DMS 273 (cell line): ENCODE results near the gene ZCWPW1.
"Not testable (repeated sequence)": the region's sequence is repeated elsewhere in the genome, so short reads cannot be mapped to it uniquely, and the experiment has no call there.

Source experiments
- DNase-seq: peaks from one replicate; lab custom pipeline; 2025; ENCODE audit not compliant: unreplicated experiment; lab: John Stamatoyannopoulos, UW

Gene ZCWPW1

DNA sequence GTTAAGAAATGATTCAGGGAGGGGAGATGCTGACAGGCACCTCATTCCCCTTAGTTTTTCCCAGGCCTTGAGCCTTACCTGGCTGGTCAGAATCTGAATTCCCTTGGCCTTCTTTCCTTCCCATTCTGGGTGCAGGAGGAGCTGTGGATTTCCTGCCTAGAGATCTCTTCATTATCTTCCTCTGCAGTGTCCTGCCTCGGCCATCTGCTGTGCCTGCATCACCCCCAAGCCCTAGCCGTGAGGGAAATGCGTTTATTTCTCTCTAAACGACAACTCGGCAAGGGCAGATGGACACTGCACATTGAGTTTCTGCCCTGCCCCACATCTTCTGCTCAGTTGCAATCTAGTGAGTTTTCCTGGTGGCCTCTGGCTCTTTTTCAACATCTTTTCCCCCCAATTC, 26.7 kb downstream of the ZCWPW1 start:
- DNase-seq: peak; percentile 37

DNA sequence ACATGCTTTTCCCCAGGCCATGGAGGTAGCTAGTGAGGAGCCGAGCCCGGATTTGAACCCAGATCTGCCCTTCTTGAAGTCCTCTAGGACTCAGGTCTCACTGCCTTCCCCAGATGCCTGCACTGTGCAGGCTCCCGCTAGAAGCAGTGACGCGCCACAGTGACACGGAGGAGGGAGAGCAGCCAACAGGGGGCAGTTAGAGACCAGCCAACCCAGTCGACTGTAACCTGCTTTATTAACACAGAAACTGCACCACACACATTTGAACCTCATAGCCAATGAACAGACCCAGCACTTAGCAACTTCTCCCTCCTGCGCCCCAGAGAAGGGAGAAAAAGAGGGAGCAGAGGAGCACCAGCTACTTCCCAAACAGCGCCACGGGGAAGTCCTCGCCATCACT, 27.8 kb downstream of the ZCWPW1 start:
- DNase-seq: peak; percentile 40

DNA sequence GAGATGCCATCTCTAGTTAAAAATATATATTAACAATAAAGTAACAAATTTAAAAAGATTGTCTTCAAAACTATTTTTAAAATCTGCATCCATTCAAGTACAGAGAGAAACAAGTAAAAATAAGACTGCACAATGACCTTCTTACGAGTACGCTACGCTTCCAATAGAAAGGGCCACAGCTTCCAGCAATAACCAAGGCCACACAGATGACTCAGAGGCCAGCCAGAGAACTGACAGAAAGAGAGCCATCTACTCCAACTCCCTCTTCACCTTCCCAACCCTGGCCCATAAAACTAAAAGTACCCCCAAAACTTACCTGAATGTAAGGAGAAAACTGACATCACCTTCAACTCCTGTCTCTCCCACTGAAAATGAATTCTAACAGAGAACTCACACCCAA, 28.5 kb downstream of the ZCWPW1 start:
- DNase-seq: no peak

DNA sequence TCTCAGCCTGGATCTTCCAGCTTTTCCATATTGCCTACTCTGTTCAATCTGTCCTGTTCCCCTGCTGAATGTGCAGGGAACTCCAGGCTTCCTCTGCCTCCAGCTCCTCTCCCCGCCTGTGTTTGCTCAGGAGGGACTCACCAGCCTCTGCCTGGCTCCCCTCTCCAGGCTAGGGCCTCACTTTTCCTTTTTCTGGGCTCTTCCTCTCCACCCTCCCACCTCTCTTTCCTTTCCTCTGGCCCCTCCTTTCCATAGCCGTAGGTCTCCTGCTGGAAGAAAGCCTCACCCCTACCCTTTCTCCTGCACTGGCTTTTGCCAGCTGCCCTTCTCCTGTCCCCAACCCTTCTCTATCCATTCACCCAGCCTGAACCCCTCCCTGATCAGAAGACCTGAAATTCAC, 30.3 kb downstream of the ZCWPW1 start:
- no peak for DNase-seq

DNA sequence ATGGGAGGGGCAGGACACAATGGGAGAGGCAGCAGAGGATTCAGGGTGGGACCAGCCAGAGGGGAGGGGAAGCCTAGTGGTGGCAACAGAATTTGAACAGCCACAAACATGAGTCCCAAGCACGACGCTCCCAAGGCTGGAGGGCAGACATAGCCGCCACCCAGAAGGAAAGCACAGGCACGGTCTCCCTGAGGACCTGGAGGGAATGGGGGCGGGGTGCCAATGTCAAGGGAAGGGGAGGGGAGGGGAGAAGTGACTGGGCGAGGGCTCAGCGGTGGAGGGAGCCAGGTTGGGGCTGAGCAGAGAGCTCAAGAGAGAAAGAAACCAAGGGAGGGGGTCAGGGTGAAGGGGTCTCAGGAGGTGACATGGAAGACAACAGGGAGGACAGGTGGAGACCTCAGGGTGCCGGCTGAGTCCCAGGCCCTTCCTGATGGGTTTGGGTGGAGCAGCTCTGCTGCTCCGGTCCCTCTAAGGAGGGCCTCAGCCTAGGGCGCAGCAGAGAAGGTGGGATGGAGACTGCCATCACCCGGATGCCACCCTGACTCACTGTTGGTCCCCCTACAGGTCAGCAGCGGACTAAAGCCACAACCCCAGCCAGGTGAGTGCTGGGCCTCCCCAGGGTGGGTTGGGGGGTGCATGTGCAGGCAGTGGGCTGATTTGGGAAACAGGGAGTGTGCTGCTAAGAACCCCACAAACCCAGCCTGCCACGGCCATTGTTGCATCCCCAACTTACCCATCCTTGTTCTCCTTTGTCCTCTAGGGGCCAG, 31.0 kb downstream of the ZCWPW1 start:
- no peak for DNase-seq

DNA sequence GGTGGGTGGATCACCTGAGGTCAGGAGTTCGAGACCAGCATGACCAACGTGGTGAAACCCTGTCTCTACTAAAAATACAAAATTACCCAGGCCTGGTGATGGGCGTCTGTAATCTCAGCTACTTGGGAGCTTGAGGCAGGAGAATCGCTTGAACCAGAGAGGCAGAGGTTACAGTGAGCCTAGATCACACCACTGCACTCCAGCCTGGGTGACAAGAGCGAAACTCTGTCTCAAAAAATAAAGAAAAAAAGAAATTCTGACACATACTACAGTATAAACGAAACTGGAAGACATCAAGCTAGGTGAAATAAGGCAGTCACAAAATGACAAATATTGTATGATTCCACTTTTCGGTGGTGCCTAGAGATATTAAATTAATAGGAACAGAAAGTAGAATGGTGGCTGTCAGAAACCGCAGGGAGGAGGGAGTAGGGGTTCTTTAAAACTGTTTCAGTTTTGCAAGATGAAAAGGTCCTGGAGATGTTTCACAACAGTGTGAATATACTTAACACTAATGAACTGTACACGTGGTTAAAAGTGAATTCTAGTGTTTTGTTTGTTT, 32.0 kb downstream of the ZCWPW1 start:
- no peak for DNase-seq

DNA sequence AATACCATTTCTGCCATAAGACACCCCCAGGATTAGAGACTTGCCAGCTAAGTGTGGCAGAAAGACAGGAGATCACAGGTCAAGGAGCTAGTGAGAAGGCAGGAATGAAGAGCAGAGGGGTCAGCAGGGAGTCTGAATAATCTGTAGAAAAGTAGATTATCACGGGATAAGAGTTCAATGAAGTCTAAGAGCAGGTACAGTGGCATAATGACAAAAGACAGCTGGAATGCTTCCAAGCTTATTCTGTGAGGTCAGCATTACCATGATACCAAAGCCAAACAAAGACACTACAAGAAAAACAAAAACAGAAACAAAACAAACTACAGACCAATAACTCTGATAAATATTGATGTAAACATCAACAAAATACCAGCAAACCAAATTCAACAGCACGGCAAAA, 34.4 kb downstream of the ZCWPW1 start:
- DNase-seq: no peak

DNA sequence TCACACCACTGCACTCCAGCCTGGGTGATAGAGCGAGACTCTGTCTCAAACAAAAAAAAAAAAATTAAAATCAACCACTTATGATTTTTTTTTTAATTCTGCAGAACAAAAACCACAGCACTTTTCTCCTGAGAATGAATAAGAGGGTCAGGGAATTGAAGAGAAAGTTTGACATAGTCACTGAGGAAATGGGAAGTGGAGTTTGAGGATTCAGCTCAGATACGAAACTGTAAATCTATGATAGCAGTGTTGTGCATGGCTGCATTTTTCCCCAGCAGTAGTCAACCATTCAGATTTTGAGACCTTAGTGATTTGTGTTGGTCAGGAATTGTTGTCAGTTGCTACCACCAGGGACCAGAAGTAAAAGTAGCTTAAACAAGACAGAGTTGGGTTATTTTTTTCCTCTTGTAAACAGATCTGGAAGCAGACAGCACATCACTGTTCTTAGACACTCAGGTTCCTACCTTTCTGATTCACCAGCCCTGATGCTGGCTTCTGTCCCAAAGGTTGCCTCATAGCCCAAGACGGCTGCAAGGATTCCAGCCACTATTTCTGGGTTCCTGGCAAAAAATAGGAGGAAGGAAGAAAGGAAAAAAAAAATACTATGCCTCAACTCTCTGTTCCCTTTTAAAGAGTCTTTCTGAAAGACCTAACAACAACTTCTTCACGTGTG, 35.1 kb downstream of the ZCWPW1 start:
- DNase-seq: no peak

DNA sequence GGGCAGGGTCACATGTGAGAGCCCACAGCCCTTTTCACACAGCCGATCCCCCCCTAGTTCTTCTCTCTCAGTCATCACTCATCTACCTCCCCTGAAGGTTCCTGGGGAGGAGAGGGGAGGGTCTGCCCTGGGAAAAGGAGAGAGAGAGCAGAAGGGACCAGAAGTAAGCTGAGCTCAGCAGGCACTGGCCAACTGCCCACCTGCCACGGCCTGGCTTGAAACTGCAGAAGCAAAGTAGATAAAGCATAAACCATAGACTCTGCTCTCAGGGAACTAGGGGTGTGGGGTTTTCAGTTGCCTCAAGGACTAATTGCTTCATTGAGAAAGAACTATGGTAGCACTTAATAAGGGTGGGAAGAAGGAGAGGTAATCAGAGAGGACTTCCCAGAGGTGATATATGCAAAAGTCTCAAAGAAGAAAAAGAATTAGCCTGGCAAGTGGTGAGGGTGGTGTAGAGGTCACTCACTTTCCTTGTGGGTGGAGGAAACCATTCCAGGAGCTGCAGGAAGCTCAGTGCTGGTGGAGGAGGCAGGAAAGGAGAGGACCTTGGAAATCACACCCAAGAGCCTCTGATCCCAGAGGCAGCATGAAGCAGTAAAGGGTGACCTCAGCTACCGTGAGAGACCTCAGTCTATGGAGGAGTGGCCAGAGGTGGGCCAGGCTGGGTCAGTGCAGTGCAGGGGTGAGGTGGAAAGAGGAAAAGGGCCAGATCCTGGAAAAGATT, 38.1 kb downstream of the ZCWPW1 start:
- no peak for DNase-seq

DNA sequence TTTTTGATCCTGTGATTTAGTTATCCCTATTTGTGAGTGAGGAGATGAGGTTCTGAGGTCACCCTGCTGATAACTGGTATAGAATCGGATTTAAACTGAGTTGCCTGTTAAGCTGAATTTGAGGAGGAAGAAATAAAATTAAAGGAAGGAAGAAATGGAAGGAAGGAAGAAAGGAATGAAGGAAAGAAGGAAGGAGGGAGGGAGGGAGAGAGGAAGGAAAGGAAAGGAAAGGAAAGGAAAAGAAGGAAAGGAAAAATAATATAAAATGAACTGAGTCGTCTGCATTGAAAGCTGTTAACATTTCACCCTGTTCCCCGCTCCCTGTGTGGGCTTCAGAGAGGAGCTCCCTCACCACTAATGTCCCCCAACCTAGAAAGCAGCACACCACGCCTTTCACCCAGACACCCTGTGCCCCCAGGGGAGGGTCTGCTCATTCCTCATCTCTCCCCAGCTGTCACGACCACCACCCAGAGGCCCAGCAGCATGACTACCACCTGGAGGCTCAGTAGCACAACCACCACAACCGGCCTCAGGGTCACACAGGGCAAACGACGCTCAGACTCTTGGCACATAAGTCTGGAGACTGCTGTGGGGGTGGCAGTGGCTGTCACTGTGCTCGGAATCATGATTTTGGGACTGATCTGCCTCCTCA, 38.9 kb downstream of the ZCWPW1 start:
- DNase-seq: no peak

DNA sequence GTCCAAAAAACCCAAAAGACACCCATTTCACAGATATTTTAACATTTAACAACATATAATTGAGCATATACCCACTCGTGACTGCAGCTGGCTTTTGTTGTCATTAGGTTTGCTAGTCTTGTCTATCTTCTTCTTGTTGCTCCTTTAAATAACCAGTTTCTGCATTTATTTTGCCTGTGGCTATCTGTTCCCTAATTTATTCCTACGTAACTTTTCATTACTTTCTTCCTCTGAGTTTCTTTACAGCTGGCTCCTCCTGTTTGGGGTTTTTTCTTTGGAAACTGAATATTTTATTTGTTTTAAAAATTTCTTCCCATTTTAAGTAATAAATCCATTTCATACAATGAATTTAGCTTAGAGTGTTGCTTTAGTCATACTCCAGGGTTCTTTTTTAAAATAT, 40.8 kb downstream of the ZCWPW1 start:
- no peak for DNase-seq

DNA sequence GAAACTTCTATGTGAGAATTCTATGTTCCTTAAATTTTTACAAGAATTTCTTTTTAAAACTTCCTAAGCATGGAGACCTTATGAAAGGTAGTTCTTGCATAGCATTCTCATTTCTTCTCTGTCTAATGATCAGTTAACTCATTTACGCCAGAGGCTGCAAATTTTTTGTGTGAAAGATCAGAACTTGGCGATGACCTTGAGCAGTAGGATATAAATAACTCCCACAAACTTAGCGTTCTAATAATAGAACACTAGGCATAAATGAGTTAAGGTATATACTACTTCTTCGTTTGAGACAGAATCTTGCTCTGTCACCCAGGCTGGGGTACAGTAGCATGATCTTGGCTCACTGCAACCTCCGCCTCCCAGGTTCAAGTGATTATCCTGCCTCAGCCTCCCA, 41.6 kb downstream of the ZCWPW1 start:
- no peak for DNase-seq

DNA sequence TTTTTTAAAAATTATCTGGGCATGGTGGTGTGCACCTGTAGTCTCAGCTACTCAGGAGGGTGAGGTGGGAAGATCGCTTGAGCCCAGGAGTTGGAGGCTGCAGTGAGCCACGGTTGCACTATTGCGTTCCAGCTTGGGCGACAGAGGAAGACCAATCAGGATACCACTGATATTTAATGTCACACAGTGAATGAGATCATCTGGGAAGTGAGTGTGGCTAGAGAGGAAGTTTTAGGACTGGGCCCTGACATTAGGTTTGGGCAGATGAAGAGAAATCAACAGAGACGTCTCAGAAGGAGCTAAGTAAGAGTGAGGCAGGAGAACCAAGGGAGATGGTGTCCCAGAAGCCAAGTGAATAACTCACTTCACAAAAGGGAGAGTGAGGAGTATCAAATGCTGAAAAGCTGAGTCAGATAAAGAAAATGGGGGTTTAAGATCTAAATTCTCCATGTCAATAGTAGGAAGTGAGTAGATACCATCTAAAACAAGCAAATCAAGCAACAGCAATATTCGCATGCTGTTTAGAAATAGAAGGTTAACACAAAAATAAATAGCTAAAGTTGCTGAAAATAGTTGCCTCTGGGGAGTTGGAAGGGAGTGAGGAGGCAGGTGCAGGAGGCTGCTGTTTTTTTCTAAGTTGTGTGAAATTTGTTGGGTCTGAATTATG, 43.7 kb downstream of the ZCWPW1 start:
- DNase-seq: no peak

DNA sequence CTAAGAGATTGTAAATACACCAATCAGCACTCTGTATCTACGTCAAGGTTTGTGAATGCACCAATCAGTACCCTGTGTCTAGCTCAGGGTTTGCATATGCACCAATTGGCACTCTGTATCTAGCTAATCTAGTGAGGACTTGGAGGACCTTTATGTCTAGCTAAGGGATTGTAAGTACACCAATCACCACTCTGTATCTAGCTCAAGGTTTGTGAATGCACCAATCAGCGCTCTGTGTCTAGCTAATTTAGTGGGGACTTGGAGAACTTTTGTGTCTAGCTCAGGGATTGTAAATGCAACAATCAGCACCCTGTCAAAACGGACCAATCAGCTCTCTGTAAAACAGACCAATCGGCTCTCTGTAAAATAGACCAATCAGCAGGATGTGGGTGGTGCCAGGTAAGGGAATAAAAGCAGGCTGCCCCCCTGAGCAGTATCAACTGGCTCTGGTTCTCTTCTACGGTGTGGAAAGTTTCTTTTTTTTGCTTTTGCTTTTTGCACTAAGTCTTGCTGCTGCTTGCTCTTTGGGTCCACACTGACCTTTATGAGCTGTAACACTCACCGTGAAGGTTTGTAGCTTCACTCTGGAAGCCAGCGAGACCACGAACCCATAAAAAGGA, 46.2 kb downstream of the ZCWPW1 start:
- not testable (repeated sequence) for DNase-seq

DNA sequence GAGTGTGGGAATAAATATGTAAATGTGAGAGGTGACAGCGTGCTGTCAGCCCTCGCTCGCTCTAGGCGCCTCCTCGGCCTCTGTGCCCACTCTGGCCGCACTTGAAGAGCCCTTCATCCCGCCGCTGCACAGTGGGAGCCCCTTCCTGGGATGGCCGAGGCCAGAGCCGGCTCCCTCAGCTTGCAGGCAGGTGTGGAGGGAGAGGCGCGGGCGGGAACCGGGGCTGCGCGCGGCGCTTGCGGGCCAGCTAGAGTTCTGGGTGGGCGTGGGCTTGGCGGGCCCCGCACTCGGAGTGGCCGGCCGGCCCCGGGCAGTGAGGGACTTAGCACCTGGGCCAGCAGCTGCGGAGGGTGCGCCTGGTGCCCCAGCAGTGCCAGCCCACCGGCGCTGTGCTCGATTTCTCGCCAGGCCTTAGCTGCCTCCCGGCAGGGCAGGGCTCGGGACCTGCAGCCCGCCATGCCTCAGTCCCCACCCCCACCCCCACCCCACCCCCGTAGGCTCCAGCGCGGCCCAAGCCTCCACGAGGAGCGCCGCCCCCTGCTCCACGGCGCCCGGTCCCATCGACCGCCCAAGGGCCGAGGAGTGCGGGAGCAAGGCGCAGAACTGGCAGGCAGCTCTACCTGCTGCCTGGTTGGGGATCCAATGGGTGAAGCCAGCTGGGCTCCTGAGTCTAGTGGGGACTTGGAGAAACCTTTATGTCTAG, 46.8 kb downstream of the ZCWPW1 start:
- DNase-seq: not testable (repeated sequence)

DNA sequence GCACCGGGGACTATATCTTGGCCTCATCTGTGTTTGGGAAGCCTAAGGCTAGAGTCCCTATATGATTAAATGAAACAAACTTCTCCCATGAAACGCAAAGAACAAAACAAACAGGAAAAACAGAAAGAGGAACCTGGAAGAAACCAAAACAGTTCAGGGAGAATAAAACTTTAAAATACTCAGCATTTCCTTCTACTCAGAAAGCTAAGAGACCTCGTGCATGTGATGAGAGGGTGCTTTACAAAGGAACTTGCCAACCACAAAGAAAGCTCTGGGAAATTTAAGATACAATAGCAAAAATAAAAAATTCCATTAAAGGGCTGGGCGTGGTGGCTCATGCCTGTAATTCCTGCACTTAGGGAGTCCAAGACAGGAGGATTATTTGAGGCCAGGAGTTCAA, 48.3 kb downstream of the ZCWPW1 start:
- no peak for DNase-seq

DNA sequence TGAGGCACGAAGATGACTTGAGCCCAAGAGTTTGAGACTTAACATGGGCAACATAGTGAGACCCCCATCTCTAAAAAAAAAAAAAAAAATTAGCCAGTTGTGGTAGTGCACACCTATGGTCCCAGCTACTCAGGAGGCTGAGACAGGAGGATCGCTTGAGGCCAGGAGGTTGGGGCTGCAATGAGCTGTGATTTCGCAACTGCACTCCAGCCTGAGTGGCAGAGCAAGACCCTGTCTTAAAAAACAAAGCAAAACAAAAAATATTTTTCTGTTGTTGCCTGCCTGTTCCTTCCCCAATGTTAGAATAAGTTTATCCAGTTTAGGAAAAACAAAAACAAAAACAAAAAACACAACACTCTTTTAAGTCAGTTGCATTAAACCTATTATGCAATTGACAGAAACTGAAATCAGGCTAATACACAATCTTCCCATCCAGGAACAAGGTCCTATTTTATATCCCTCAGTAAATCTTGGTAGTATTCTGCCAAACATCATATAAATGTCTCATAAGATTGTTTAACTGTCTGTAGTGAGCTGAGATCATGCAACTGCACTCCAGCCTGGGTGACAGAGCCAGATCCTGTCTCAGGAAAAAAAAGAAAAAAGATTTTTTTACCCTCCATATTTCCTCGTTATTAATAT, 50.3 kb downstream of the ZCWPW1 start:
- no peak for DNase-seq

DNA sequence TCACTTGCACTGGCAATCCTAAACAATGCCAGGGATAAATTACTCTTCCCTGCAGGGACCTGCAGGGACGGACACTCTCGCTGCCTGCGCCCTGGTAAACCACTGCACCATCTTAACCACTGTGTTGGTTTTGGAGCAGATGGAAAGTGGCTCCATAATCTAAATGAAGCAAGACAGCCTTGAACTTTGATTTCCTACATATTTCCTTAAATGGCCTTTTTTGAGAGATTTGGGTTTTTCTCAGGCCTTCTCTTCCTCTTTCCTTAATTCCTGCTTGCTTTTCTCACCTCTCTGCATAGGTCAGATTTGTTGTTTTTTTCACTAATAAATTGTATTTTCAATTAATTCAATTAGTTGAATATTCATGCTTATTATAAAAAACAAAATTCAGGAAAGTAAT, 52.4 kb downstream of the ZCWPW1 start:
- no peak for DNase-seq

DNA sequence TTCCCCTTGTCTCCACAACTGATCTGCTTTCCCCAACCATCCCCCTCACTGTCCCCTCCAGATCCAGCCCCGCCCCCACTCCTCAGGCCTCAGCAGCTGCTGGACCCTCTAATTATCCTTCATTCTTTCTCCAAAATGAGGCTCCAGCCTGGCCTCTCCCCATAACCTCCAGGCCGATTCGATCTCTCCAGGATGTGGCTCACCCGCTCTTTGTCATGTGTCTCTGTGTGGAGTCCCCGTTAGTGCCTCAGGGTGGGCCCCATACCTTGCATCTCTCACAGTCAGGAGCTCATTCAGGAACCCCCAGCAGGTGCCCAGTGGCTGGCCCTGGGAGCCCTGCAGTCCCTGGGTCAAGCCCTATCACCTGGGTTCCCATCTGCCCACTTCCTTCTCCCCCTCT, 53.9 kb downstream of the ZCWPW1 start:
- DNase-seq: no peak
